ENCODE data around the gene GIMD1.
"Not testable (repeated sequence)": the region's sequence is repeated elsewhere in the genome, so short reads cannot be mapped to it uniquely, and the experiment has no call there.

GIMD1 gene

DNA sequence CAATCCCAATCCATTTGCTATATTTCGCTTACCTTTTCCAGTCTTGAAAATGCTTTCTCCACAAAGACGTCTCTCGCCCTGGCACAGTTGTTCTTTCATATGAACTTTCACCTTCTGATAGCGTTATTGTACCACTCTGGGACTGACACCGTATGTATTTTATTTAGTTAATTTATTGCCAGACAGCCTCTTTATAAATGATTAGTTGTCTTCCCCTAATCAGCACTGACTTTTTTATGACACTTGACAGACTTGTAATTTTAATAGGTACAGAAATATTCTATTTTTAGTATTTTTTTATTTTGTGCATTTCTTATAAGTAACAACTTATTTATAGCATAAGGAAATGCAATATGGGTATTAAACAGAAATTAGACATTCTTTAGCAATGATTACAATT, at the start of gene GIMD1:
TSS of gene GIMD1 (minus strand) at position 101 of the 400 bp plus-strand sequence. CDS start 1,343 bp downstream, outside the sequence.
- no peak for DNase-seq (ENCODE audit: low spot score)

DNA sequence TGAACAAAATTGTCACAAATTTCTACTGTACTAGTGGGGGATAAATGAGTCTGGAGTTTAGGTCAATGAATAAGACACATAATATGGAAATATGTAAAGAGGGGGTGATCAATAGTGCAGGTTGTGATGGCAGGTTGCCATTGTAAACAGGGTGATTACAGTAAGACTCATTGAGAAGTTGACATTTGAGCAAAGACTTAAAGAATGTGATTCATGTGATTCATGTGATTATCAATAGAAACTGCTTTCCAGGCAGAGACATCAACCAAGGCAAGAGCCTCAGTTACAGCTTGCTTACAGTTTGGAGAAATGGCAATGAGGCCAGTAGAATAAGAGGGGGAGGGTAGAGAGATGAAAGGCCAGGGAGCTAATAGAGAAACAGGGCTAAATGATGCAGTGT, 45.8 kb upstream of the GIMD1 start:
- no peak for DNase-seq (ENCODE audit: low spot score)

DNA sequence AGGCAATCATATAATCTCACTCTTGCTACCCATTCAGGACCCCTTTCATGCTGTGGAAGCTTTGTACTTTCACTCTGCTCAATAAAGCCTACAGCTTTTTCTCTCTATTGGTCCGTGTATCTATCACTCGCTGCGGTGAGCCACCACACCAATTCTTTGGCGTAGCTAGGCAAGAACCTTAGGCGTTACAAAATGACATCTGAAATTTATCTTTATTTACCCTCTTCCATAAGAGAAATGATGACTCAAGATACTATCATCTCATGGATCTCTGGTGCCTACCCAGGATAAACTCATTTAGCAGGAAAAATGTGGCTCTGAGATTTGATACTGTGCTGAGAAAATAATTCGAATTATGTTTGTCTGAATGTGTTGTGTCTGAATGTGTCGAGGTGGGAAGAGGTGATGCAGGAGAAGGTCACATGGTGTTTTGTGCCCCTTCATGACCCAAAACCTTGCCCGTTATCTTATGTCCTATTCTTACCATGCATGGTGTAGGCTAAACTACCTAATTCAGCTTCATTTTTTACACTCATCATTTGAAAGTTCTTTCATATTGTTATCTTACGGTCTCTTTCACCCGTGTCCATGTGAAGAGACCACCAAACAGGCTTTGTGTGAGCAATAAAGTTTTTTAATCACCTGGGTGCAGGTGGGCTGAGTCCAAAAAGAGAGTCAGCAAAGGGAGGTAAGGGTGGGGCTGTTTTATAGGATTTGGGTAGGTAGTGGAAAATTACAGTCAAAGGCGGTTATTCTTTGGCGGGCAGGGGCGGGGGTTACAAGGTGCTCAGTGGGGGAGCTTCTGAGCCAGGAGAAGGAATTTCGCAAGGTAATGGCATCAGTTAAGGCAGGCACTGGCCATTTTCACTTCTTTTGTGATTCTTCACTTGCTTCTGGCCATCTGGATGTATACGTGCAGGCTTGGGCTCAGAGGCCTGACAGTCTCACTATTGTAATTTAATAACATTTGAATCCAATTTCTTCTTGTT, 41.6 kb upstream of the GIMD1 start:
- DNase-seq (ENCODE audit: low spot score): no peak

DNA sequence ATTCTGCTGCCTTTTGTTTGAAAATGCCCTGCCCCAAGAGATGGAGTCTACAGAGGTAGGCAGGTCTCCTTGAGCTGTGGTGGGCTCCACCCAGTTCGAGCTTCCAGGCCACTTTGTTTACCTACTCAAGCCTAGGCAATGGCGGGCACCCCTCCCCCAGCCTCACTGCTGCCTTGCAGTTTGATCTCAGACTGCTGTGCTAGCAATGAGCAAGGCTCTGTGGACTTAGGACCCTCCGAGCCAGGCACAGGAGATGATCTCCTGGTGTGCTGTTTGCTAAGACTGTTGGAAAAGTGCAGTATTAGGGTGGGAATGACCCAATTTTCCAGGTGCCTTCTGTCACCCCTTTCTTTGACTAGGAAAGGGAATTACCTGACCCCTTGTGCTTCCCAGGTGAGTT, 39.4 kb upstream of the GIMD1 start:
- not testable (repeated sequence) for DNase-seq (ENCODE audit: low spot score)

DNA sequence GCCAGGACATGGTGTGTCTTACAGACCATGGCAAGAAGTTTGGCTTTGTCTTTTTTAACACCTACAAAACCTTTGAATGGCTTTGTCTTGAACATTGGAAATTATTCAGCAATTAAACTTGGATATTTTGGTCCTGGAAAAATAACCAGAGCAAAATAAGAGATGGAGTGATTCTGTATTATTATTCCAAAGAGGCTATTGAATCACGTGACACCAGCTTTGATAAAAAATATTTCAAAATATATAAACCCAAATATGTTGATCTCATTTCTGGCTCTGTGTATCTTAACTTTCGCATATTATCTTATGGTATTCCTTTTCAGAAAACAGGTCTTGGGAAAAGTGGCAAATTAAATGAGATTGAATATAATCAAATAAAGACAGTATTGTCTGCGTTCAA, 32.6 kb upstream of the GIMD1 start:
- DNase-seq (ENCODE audit: low spot score): no peak

DNA sequence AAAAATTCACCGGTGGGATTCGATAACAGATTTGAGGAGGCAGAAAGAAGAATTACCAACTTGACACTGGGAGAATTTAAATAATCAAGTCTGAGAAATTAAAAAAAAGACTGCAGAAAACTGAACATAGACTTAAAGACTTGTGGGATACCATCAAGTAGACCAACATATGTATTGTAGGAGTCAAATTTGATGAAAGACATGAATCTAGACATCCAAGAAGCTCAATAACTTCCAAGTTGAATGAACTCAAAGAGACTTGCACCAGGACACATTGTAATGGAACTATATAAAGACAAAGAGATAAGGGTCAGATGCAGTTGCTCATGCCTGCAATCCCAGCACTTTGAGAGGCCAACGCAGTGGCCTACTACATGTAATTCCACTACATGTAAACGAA, 30.3 kb upstream of the GIMD1 start:
- DNase-seq (ENCODE audit: low spot score): not testable (repeated sequence)

DNA sequence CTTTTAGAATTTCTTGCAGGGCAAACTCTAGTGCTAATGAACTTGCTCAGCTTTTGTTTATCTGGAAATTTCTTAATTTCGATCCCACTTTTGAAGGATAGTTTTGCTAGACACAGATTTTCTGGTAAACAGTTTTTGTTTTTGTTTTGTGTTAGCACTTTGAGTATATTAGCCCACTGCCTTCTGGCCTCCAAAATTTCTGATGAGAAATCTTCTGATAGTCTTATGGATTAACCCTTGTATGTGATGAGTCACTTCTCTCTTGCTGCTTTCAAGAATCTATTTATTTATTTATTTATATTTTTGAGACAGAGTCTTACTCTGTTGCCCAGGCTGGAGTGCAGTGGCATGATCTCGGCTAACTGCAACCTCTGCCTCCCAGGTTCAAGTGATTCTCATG, 27.0 kb upstream of the GIMD1 start:
- DNase-seq (ENCODE audit: low spot score): no peak

DNA sequence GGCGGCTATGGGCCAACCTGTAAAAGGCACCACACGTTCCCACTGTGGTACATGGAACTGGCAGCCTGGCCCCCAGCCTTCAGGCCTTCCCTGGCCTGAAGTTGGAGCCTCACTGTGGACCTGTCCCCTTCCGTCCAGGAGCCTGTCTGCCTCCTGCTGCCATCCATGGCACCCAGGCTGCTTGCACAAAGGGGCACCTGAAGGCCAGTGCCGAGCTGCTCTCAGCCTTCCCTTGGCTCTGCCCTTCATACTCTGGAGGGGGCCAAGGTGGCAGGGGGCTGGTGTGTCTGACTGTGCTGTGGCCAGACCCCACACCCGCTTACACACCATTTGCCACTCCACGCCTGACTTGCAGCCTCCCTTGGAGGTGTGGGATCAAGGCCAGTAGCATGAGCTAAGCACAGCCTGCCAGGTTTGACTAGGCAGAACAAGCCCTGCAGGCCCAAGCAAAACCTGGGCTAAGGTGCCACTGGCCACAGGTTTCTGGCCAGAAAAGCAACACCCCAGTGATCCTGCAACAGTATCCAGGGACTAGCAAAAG, 17.3 kb upstream of the GIMD1 start:
- no peak for DNase-seq (ENCODE audit: low spot score)

DNA sequence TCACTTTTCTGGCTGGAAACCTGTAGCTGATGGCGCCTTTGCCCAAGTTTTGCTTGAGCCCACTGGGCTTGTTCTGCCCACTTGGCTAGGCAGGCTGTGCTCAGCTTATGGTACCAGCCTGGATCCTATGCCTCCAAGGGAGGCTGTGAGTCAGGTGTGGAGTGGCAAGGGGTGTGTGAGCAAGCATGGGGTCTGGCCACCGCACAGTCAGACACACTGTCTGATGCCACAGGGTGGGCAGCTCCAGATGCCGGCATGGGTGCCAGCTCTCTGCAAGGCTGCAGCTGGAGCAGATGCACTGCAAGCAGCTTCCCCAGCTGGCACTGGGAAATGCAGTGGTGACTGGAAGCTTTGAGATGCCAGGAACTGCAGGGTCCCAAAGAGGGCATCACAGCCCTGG, 16.3 kb upstream of the GIMD1 start:
- DNase-seq (ENCODE audit: low spot score): no peak

DNA sequence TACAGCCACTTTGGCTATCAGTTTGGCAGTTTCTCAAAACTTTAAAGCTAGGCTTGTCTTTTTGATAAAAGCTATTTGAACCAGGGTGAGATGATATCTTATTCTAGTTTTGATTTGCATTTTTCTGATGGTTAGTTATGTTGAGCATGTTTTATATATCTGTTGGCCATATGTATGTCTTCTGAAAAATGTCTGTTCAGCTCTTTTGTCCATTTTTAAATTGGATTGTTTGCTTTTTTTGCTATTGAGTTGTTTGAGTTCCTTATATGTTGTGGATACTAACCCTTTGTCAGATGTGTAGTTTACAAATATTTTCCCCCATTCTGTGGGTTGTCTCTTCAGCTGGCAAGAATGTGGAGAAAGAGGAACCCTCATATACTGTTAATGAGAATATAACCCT, 11.6 kb upstream of the GIMD1 start:
- DNase-seq (ENCODE audit: low spot score): no peak

DNA sequence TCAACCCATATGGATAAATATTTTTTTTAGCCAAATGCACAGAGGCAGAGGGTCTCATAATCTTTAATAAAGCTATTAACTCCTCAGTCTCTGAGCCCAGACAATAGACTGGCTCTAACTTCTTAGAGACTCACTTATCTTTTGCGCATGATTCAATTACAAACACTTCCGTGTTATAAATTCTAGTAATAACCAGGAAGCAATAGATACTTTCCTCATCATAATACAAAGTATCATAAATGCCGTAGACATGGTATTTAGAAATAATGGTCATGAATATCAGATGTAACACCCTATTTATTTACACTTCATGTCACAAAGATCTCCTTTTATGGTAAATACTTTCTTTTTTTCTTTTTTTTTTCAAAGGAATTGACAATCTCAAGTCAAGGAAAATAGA, 4.4 kb upstream of the GIMD1 start:
- no peak for DNase-seq (ENCODE audit: low spot score)

DNA sequence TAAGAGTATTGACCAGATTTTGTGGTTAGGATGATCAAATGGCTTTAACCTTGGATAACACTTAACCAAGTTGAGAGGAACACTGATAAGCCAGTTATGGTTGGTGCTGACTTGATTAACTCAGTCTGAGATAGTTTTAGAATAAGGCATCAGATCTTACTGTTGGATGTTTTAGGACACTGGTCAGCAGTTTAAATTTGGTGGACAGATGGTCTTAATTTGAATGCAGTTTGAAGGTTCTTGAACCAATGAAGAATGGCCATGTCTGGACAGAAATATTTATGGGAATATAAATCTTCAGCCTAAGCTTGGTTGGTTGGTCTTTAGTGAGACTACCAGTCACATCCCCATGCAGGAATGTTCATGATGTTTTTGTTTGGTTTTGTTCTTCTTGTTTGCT, 2.6 kb upstream of the GIMD1 start:
- no peak for DNase-seq (ENCODE audit: low spot score)

DNA sequence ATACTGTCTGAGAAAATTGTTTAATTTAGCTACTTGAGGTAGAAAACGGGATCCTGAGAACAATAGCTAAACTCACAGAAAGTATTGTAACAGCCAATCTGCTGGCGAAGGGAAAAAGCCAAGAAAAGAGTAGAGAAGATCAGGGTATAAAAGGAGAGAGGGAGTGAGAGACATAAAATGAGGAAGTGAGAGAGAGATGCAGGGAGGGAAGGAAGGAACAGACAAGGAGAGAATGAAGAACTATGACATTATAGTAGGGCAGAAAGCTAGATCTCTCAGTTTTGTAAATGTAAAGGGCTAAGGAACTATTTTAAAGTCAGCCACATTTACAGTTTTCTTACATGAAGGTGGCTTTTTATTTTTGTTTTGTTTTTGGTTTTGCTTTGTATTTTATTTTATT, 1.6 kb upstream of the GIMD1 start:
- no peak for DNase-seq (ENCODE audit: low spot score)

DNA sequence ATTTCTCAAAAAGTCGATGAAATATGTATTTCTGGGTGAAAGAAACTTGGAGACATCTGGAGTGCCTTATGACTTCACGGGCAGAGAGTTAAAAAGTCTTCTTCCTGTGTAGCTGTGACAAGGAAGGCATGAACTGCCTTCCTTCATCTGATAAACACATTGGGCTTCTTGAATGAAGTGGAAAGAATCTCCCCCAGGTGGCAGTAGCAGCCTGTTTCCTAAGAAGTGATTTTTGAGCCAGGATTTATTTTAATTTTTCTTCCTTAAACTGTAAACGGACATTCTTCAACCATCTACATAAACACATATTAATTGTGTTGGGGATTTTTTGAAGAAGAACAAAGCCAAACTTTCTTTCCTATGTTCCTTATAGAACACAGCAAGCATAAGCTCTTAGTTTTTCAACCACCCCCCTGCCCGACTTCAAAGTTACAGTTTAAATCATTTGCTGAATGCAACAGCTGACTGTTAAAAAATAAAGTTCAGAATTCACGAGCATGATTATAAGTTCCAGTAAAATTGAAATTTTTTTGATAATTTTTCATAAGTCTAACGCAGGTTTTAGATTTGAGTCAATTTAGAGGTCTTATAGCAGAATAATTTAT, 980 bp upstream of the GIMD1 start:
- DNase-seq (ENCODE audit: low spot score): peak; percentile 44

DNA sequence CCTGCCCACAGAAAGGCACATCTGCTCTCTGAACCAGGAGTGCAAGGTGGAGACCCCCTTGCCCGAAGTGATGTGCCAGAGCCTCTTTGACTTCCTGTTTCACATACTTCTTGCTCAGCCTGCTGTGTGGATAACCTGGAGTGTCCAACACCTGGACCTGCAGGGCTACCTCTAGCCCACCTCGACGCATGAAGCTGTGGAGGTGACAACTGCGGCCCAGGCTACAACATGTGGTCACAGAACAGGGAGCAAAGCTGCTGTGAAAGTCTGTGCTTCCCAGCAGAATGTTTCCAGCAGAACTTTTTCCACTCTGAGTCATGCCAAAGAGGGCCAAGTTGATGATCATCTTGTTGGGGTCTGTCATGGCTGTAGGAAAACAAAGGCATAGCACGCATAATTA, 1.5 kb downstream of the GIMD1 start:
- no peak for DNase-seq (ENCODE audit: low spot score)

DNA sequence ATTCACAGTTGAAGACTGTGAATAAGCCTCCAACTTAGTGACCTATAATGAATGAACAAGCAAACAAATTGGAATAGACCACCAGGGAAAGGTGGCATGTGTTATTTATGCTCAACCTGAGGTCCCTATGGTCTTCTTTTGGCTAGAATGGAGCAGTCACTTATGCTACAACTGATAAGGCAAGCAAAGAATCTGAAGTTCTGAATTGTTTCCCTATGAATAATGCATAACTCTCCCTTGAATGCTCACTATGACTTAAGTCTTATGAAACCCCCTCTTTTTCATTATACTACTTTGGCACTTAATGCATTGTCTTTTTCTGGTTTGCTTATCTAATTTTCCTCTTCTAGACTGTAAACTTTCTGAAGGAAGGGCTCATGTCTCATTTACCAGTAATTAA, 2.6 kb downstream of the GIMD1 start:
- DNase-seq (ENCODE audit: low spot score): no peak

DNA sequence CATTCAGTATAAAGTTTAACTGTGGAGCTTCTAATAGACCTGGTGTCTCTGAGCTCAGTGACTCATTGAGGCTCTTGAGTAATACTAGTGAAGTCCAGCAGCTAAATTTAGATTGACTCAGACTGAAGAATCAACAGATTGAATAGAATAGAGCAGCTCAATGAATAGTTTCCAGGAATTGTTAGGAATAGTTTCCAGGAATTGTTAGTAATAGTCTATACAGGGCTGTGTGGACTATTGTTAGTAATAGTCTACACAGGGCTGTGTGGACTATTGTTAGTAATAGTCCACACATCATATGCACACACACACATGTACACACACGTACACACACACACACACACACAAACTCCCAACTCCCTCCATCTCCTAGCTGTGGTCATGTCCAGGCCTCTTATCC, 3.0 kb downstream of the GIMD1 start:
- no peak for DNase-seq (ENCODE audit: low spot score)

DNA sequence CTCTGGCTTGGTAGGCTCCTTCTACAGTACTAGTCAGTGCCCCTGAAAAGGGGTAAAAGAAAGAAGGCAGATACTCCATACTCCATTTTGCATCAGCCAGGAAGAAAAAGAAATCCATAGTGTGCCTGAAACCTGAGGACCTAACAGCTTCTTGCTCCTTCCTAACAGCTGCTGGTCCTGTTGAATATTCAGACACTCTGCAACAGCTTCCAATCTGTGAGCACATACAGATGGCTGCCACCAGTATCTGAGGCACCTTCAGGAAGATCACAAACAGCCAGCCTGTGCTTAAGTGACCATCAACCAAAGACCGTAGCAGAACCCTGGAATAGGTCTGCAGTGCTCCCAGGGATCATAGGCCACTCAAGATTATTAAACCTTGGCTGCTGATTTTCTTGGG, 4.3 kb downstream of the GIMD1 start:
- DNase-seq (ENCODE audit: low spot score): no peak

DNA sequence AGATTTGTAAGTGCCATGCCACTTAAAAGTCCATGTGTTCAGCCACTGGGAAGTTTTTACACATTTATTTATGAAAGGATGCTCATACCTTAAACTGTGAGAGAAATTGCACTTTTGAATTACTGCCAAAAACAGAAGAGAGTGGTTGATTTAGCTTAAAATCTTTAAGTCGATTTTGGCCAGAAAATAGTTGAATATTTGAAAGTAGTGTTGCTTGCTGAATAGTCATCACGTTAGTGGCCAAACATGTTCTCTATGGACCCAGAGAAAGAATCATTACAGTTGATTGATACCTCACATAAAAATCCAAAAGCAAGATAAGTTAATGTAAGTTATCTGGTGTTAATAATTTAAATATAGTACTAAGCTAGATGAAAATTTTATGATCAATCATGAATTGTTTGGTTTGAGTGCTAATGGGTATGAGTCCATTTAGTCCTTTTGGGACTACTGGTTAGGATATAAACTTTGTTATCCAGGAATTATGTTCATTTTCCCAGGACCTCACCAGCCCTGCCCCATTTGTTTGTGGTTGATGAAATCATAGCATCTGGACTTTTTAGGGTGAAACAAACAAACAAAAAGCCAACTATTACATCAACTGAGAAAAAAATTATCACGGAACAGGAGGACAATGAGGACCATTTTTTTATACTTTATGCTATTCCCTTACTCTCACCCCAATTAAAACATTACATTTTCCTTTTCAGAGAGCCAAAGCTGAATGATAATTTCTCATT, 6.3 kb downstream of the GIMD1 start:
- DNase-seq (ENCODE audit: low spot score): no peak

DNA sequence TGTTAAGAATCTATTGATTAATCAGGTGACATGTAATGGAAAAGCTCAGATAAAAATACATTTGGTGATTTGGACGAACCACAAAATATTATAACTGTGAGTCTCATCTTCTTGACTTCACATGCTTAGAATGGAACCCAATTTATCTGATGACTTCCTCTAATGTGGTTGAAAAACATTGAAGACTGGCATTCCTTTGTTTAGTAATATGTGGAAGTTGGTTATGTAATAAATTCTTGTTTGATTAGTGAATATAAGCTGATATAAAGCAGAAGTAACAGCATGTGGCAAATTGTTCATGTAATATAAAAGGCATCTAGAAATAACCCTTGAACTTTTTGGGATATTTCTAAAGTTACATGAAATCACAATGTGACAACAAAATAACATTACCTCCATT, 9.7 kb downstream of the GIMD1 start:
- DNase-seq (ENCODE audit: low spot score): no peak

DNA sequence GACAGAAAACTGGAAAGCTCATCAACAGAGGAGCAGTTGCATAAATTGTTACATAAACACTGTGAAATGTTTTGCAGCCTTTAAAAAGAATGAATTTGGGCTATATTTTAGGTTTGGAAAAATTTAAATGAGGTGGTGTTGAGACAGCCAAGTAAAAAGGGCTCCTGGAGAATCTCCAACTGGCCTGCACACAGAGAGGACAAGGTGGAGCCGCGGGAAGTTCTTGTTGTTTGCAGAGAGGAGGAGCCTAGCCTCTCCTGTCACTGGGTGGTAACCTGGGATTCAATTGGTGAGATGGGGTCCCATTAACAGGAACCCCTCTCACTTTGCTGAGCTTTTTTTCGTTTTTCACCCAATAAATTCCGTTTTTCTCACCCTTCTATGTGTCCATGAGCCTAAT, 13.4 kb downstream of the GIMD1 start:
- no peak for DNase-seq (ENCODE audit: low spot score)

DNA sequence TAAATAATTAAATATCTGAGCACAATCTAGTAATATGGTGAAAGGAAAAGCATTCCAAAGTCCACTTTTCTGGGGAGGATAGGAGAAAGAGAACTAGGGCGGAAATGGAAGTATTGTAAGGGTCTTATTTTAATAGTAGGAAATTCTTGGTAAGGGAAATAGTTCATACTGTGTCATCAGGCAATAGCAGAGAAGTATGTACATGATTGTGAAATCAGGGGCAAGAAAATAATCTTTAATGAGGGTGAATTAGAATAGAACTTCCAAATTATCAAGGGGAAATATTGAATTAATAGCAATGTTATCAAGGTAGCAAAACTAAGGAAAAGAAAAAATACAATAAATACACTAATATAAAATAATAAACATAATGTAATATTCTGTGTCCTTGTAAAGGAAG, 14.8 kb downstream of the GIMD1 start:
- DNase-seq (ENCODE audit: low spot score): no peak

DNA sequence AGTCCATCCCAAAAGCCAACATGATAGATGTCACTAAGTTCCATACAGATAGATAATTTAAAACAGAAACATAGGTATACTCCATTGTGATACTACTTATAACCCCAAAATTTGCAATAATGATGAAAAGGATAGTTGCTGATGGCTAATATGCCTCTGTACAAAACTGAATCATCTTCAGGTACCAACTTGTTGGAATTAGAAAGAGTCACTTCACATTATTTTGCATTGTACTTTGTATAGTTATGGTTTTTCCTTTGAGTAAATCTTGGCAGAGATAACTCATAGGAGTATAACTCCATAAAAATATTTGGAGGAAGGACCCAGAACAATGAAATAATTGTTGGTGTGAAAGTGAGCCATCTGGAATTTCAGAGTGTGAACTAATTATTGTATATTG, 17.6 kb downstream of the GIMD1 start:
- no peak for DNase-seq (ENCODE audit: low spot score)

All from pons (tissue), 1 donor.